Upper lobe of right lung (tissue), 1 donor: ENCODE data around the gene ZNF774. TPM values are rescaled to one million over a fixed set of nuclear protein-coding genes. Genes with fewer than 3 reads are reported as not detected.
"Not testable (repeated sequence)": the region's sequence is repeated elsewhere in the genome, so short reads cannot be mapped to it uniquely, and the experiment has no call there.

ENCODE experiments used
- ATAC-seq: fragments of 200-7000 bp; cut with Tn5 transposase; one replicate; pipeline ENCODE4 v1.9.1; 2020; ENCODE audit warnings: mild to moderate bottlenecking, moderate library complexity
- DNase-seq: peaks from one replicate; pipeline ENCODE4 v3.0.0-alpha.2; 2020
- H3K27ac ChIP-seq: fragments of 200-600 bp; one replicate; pipeline ENCODE4 v1.8.0; 2022
- H3K27me3 ChIP-seq: fragments of 200-600 bp; one replicate; pipeline ENCODE4 v1.8.0; 2022; ENCODE audit warnings: mild to moderate bottlenecking
- H3K36me3 ChIP-seq: fragments of 200-600 bp; one replicate; pipeline ENCODE4 v1.8.0; 2022
- H3K4me1 ChIP-seq: fragments of 200-600 bp; one replicate; pipeline ENCODE4 v1.8.0; 2022
- H3K4me3 ChIP-seq: fragments of 200-600 bp; one replicate; pipeline ENCODE4 v1.8.0; 2022; ENCODE audit warnings: mild to moderate bottlenecking
- H3K9me3 ChIP-seq: fragments of 200-600 bp; one replicate; pipeline ENCODE4 v1.8.0; 2022
- CTCF ChIP-seq: fragments of 200-600 bp; IDR thresholded peaks from one replicate; pipeline ENCODE4 v1.8.0; 2022; ENCODE audit warnings: antibody characterized with exemption
- intact Hi-C: fragments of 100-400 bp; cut with DNase I; formaldehyde crosslinking; loops from one replicate; pipeline ENCODE4 v1.11.0; 2022
- total RNA-seq: library from RNA; stranded (reverse); fragmentation: NEBNext Ultra II Directional; extraction: Animal tissue kit (Norgen Biotek cat#: 25700); gene quantifications from one replicate; pipeline ENCODE4 v1.2.1, GENCODE V29; 2021
- donor health status: DM: no; HTN: yes; CAD: no; lungs with severe emphysema.

Gene ZNF774
- total RNA-seq, 1 donor from 2014 or later: 3.6 TPM

GRCh38 chr15:90408657-90409056 lies 56.6 kb downstream of the ZNF774 start:
- no peak for DNase-seq
- Histone ChIP-seq H3K27me3 (no peaks in the 10 kb centered on the region), H3K9me3 (no peaks in the 10 kb centered on the region), H3K27ac (peak overlapping the region; percentile 51), H3K4me3 (no peak overlapping the region), H3K36me3 (no peaks in the 10 kb centered on the region), H3K4me1 (peaks cover 77% of the 10 kb centered on the region)
- intact Hi-C loops: no loop called here
- no peak for TF ChIP-seq CTCF
- no peak for ATAC-seq

DNA sequence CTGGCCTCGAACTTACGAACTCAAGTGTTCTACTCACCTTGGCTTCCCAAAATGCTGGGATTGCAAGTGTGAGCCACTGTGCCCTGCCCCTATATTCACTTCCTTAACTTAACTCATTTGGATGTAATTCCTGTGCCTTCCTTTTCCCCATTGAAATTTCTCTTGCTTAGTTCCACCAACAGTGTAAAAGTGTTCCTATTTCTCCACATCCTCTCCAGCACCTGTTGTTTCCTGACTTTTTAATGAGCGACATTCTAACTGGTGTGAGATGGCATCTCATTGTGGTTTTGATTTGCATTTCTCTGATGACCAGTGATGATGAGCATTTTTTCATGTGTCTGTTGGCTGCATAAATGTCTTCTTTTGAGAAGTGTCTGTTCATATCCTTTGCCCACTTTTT lies 57.5 kb downstream of the ZNF774 start:
- H3K27ac ChIP-seq, H3K36me3 ChIP-seq, intact Hi-C loops, H3K27me3 ChIP-seq, H3K4me3 ChIP-seq, ATAC-seq, DNase-seq, H3K9me3 ChIP-seq: not testable (repeated sequence)
- peaks cover 82% of the 10 kb centered on the region for H3K4me1 ChIP-seq

DNA sequence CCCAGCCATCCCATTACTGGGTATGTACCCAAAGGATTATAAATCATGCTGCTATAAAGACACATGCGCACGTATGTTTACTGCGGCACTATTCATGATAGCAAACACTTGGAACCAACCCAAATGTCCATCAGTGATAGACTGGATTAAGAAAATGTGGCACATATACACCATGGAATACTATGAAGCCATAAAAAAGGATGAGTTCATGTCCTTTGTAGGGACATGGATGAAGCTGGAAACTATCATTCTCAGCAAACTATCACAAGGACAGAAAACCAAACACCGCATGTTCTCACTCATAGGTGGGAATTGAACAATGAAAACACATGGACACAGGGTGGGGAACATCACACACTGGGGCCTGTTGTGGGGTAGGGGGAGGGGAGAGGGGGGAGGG lies 58.2 kb downstream of the ZNF774 start:
- intact Hi-C loops, H3K4me3 ChIP-seq, H3K9me3 ChIP-seq, ATAC-seq, H3K27ac ChIP-seq, H3K27me3 ChIP-seq, H3K36me3 ChIP-seq, DNase-seq: not testable (repeated sequence)
- peaks cover 80% of the 10 kb centered on the region for H3K4me1 ChIP-seq

GRCh38 chr15:90411176-90411575 lies 59.1 kb downstream of the ZNF774 start:
- H3K36me3 ChIP-seq: no peaks in the 10 kb centered on the region
- no peaks in the 10 kb centered on the region for H3K27me3 ChIP-seq
- ATAC-seq (no peak), DNase-seq (no peak)
- no peak for TF ChIP-seq CTCF
- peaks cover 74% of the 10 kb centered on the region for H3K4me1 ChIP-seq
- no peaks in the 10 kb centered on the region for H3K9me3 ChIP-seq
- H3K4me3 ChIP-seq: no peak overlapping the region
- intact Hi-C loops: no loop called here
- peak overlapping the region; percentile 80 for H3K27ac ChIP-seq

Other genes starting within 250 kb of the ZNF774 start
- 43.1 TPM for gene IDH2, start 249.8 kb upstream of the ZNF774 start, total RNA-seq
- gene SEMA4B, start 151.0 kb upstream of the ZNF774 start, total RNA-seq: 48.7 TPM
- gene CIB1, start 118.3 kb upstream of the ZNF774 start, total RNA-seq: 62.8 TPM
- gene GDPGP1, start 118.1 kb upstream of the ZNF774 start, total RNA-seq: 11.2 TPM
- gene TTLL13, start 102.7 kb upstream of the ZNF774 start, total RNA-seq: not detected
- 75.0 TPM for gene NGRN, start 86.6 kb upstream of the ZNF774 start, total RNA-seq
- 256 TPM for gene IQGAP1, start 36.0 kb downstream of the ZNF774 start, total RNA-seq
- gene CRTC3, start 177.6 kb downstream of the ZNF774 start, total RNA-seq: 49.0 TPM